Measurements from ENCODE around the gene SBF2. TPM values are rescaled to one million over a fixed set of nuclear protein-coding genes. Genes with fewer than 3 reads are reported as not detected.

The SBF2 gene
- polyA plus RNA-seq, 4 donors: 45.9 to 56.5 (median 49.8) TPM

GRCh38 chr11:9868641-9869040, 425.4 kb downstream of the SBF2 start:
- no peak for DNase-seq (ENCODE audit: low read depth in 4 of 4, low spot score in 3 of 4)

GRCh38 chr11:9862981-9863380, 431.0 kb downstream of the SBF2 start:
- DNase-seq (ENCODE audit: low read depth in 4 of 4, low spot score in 3 of 4): no peak

GRCh38 chr11:9861860-9862725, 431.9 kb downstream of the SBF2 start:
- DNase-seq (ENCODE audit: low read depth in 4 of 4, low spot score in 3 of 4): no peak

- no peak for DNase-seq (ENCODE audit: low read depth in 4 of 4, low spot score in 3 of 4)
Measured at GRCh38 chr11:9859554-9860305, 434.3 kb downstream of the SBF2 start.

GRCh38 chr11:9858822-9859221, 435.2 kb downstream of the SBF2 start:
- no peak for DNase-seq (ENCODE audit: low read depth in 4 of 4, low spot score in 3 of 4)

GRCh38 chr11:9858218-9858617, 435.8 kb downstream of the SBF2 start:
- DNase-seq (ENCODE audit: low read depth in 4 of 4, low spot score in 3 of 4): no peak

GRCh38 chr11:9855579-9856287, 438.3 kb downstream of the SBF2 start:
- DNase-seq (ENCODE audit: low read depth in 4 of 4, low spot score in 3 of 4): no peak

GRCh38 chr11:9853929-9854552, 440.0 kb downstream of the SBF2 start:
- no peak for DNase-seq (ENCODE audit: low read depth in 4 of 4, low spot score in 3 of 4)

GRCh38 chr11:9852465-9852864, 441.6 kb downstream of the SBF2 start:
- DNase-seq (ENCODE audit: low read depth in 4 of 4, low spot score in 3 of 4): no peak

- no peak for DNase-seq (ENCODE audit: low read depth in 4 of 4, low spot score in 3 of 4)
Measured at GRCh38 chr11:9851366-9851765, 442.7 kb downstream of the SBF2 start.

- DNase-seq (ENCODE audit: low read depth in 4 of 4, low spot score in 3 of 4): no peak
Measured at GRCh38 chr11:9850224-9850895, 443.7 kb downstream of the SBF2 start.

- no peak for DNase-seq (ENCODE audit: low read depth in 4 of 4, low spot score in 3 of 4)
Measured at GRCh38 chr11:9849389-9849788, 444.6 kb downstream of the SBF2 start.

GRCh38 chr11:9847636-9848035, 446.4 kb downstream of the SBF2 start:
- no peak for DNase-seq (ENCODE audit: low read depth in 4 of 4, low spot score in 3 of 4)

GRCh38 chr11:9842923-9843322, 451.1 kb downstream of the SBF2 start:
- no peak for DNase-seq (ENCODE audit: low read depth in 4 of 4, low spot score in 3 of 4)

- no peak for DNase-seq (ENCODE audit: low read depth in 4 of 4, low spot score in 3 of 4)
Measured at GRCh38 chr11:9840460-9841004, 453.5 kb downstream of the SBF2 start.

GRCh38 chr11:9839550-9839949, 454.5 kb downstream of the SBF2 start:
- DNase-seq (ENCODE audit: low read depth in 4 of 4, low spot score in 3 of 4): no peak

- no peak for DNase-seq (ENCODE audit: low read depth in 4 of 4, low spot score in 3 of 4)
Measured at GRCh38 chr11:9838961-9839360, 455.1 kb downstream of the SBF2 start.

GRCh38 chr11:9838229-9838628, 455.8 kb downstream of the SBF2 start:
- no peak for DNase-seq (ENCODE audit: low read depth in 4 of 4, low spot score in 3 of 4)

GRCh38 chr11:9834291-9834690, 459.7 kb downstream of the SBF2 start:
- no peak for DNase-seq (ENCODE audit: low read depth in 4 of 4, low spot score in 3 of 4)

GRCh38 chr11:9831122-9831521, 462.9 kb downstream of the SBF2 start:
- no peak for DNase-seq (ENCODE audit: low read depth in 4 of 4, low spot score in 3 of 4)
